Measurements from ENCODE around the gene ANKRD61. TPM values are rescaled to one million over a fixed set of nuclear protein-coding genes. Genes with fewer than 3 reads are reported as not detected.

Gene ANKRD61
- polyA plus RNA-seq, 2 of the 4 experiments (the other 2 are of a cell fraction): 0.37 to 1.1 TPM

- ATAC-seq (no peak), DNase-seq (ENCODE audit: low read depth in 1 of 2, low spot score in 1 of 2) (no peak), FAIRE-seq (no peak)
- Histone ChIP-seq H3K4me2 (no peak overlapping the region), H3K4me3 (no peak overlapping the region), H3K27ac (no peak overlapping the region), H3K4me1 (no peaks in the 10 kb centered on the region), H3K9me3 (no peaks in the 10 kb centered on the region)
- 91% methylated on average over 3 of the region's 3 CpGs for WGBS (ENCODE audit: missing lambda C conversion rate)
- ChIA-PET POLR2A (no interaction called here), CTCF (interaction anchor here (1.2 to 1.7 kb wide), 3 partner anchors 9 to 11 kb away, joined by 3 to 4 read pairs (median 3); no protein-coding TSS in a partner anchor)
- TF ChIP-seq HOXB5 (CRISPR knock-in tag; IDR thresholded peaks at IDR 0.05): no peak
- no peak for TF ChIP-seq HEYL (CRISPR knock-in tag; IDR thresholded peaks at IDR 0.05)
- no peak for TF ChIP-seq RNF2 (IDR thresholded peaks at IDR 0.05; ENCODE audit: borderline replicate concordance, low read depth)
- TF ChIP-seq SREBF2 (IDR thresholded peaks at IDR 0.05): no peak
- TF ChIP-seq HMGXB4 (CRISPR knock-in tag; IDR thresholded peaks at IDR 0.05; ENCODE audit: borderline replicate concordance): no peak
- TF ChIP-seq NFE2L2 (conservative IDR thresholded peaks at IDR 0.05; ENCODE audit: low read length): no peak
- no peak for TF ChIP-seq CHD4 (IDR thresholded peaks at IDR 0.05; ENCODE audit: borderline replicate concordance)
- TF ChIP-seq KDM1A (IDR thresholded peaks at IDR 0.05; ENCODE audit: low read depth): no peak
- no peak for TF ChIP-seq TFCP2L1 (CRISPR knock-in tag; IDR thresholded peaks at IDR 0.05)
- no peak for TF ChIP-seq MAZ (IDR thresholded peaks at IDR 0.05; ENCODE audit: borderline replicate concordance, low read depth, low read length)
Observed at GRCh38 chr7:6031567-6031966, 391 bp downstream of the ANKRD61 start.

GRCh38 chr7:6032167-6032566, 991 bp downstream of the ANKRD61 start:
- no peaks in the 10 kb centered on the region for H3K4me1 ChIP-seq
- POLR2A ChIA-PET: no interaction called here
- WGBS (ENCODE audit: missing lambda C conversion rate): 91% methylated on average over 5 of the region's 5 CpGs
- ATAC-seq (no peak), FAIRE-seq (no peak), DNase-seq (ENCODE audit: low read depth in 1 of 2, low spot score in 1 of 2) (no peak)
- H3K4me2 ChIP-seq: no peak overlapping the region
- no peak overlapping the region for H3K4me3 ChIP-seq
- H3K27ac ChIP-seq: no peak overlapping the region
- TF ChIP-seq HOXA7 (CRISPR knock-in tag; IDR thresholded peaks at IDR 0.05): no peak
- no peak for TF ChIP-seq KDM5A (IDR thresholded peaks at IDR 0.05)
- no peak for TF ChIP-seq NFE2L2 (conservative IDR thresholded peaks at IDR 0.05; ENCODE audit: low read length)
- no peak for TF ChIP-seq FOXS1 (CRISPR knock-in tag; IDR thresholded peaks at IDR 0.05)
- no peak for TF ChIP-seq CEBPB (IDR thresholded peaks at IDR 0.05)
- no peak for TF ChIP-seq ZNF302 (CRISPR knock-in tag; IDR thresholded peaks at IDR 0.05)
- TF ChIP-seq CTCF (IDR thresholded peaks at IDR 0.05): no peak
- no peak for TF ChIP-seq TP53 (CRISPR knock-in tag; IDR thresholded peaks at IDR 0.05)
- TF ChIP-seq KDM1A (IDR thresholded peaks at IDR 0.05; ENCODE audit: low read depth): no peak
- TF ChIP-seq ESRRA (IDR thresholded peaks at IDR 0.05; ENCODE audit: borderline replicate concordance, low read length): no peak
- TF ChIP-seq EHMT2 (IDR thresholded peaks at IDR 0.05; ENCODE audit: low read depth): no peak
- H3K9me3 ChIP-seq: no peaks in the 10 kb centered on the region
- CTCF ChIA-PET: interaction anchor here (1.2 to 1.7 kb wide), 2 partner anchors 9 to 10 kb away, joined by 3 read pairs; no protein-coding TSS in a partner anchor

- H3K9me3 ChIP-seq: no peaks in the 10 kb centered on the region
- no peak for ATAC-seq
Observed at GRCh38 chr7:6032641-6033040, 1.5 kb downstream of the ANKRD61 start.

More at GRCh38 chr7:6032641-6033040, 1.5 kb downstream of the ANKRD61 start:
- no peak for TF ChIP-seq POLR2A (IDR thresholded peaks at IDR 0.05; ENCODE audit: low read length)
- no peak for TF ChIP-seq MAX (IDR thresholded peaks at IDR 0.05)
- no peak for TF ChIP-seq RCOR1 (IDR thresholded peaks at IDR 0.05; ENCODE audit: low read depth, low read length)
- no peak for TF ChIP-seq KDM1A (IDR thresholded peaks at IDR 0.05; ENCODE audit: low read depth)
- TF ChIP-seq EHMT2 (IDR thresholded peaks at IDR 0.05; ENCODE audit: low read depth): no peak
- TF ChIP-seq JUNB (IDR thresholded peaks at IDR 0.05): no peak
- no peak for TF ChIP-seq RFX5 (IDR thresholded peaks at IDR 0.05)
- TF ChIP-seq HEYL (CRISPR knock-in tag; IDR thresholded peaks at IDR 0.05): no peak
- no peak for TF ChIP-seq BHLHE40 (IDR thresholded peaks at IDR 0.05; ENCODE audit: low read depth, low read length)
- no peak for TF ChIP-seq REST (IDR thresholded peaks at IDR 0.05)
- no peak for TF ChIP-seq FOSB (CRISPR knock-in tag; IDR thresholded peaks at IDR 0.05)
- Histone ChIP-seq H3K4me1 (no peaks in the 10 kb centered on the region), H3K27ac (no peak overlapping the region), H3K4me2 (no peak overlapping the region), H3K4me3 (no peak overlapping the region)
- DNase-seq (ENCODE audit: low read depth in 1 of 2, low spot score in 1 of 2) (no peak), FAIRE-seq (no peak)
- ChIA-PET CTCF (interaction anchor here (1.2 to 1.7 kb wide), 2 partner anchors 10 kb away, joined by 3 read pairs; no protein-coding TSS in a partner anchor), POLR2A (no interaction called here)
- 93% methylated on average over 7 of the region's 7 CpGs for WGBS (ENCODE audit: missing lambda C conversion rate)

Measured in A549 (cell line).